Amniotic epithelial cell (primary cell): ENCODE measurements around the gene COL23A1.
"Not testable (repeated sequence)": the region's sequence is repeated elsewhere in the genome, so short reads cannot be mapped to it uniquely, and the experiment has no call there.

ENCODE experiments used
- DNase-seq: peaks from one replicate; pipeline ENCODE4 v3.0.0-alpha.2; 2010; ENCODE audit warnings: low read depth

COL23A1 gene

DNA sequence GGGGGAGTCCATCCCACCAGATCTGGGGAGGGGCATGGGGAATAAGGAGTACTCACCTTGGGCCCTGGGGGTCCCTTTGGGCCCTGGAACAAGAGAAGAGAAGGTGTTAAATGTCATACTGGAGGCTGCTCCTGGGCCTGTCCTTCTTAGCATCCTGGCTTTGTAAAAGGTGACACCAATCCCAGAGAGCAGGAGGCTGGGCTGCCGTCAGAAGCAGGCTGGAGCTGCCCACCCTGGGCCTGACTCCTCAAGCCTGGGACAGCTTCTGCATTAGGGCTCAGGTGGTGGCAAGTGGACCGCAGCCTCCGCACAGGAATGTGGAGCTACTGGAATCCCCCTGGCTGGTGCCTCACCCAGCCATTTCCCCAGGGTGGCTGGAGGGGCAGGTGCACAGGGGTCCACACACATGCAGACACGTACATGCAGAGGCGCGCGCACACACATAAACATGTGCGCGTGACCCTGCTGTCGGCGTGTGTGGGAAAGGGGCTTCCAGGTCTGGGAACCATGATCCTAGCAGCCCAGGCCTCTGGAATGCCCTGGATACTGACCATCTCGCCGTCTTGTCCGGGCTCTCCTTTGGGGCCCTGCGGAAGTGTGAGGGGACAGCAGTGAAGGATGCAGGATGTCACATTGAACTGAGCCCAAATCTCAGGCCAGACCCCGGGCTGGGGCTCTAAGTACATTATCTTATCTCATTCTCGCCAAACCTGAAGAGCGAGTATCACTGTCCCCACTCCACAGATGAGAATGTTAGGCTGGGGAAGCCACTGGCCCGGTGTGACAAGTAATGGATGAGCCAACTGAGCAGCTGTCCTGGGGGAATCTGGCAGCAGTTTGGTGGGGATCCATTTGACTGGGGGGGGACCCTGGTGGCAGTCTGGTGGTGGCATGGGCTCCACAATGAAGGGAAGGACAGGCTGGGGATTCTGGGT is 328.3 kb downstream of the COL23A1 start:
- no peak for DNase-seq

- DNase-seq = no peak
Observed at GRCh38 chr5:178259623-178260536, 330.3 kb downstream of the COL23A1 start.

- DNase-seq = no peak
Observed at GRCh38 chr5:178257650-178258049, 332.5 kb downstream of the COL23A1 start.

- DNase-seq = no peak
Observed at GRCh38 chr5:178256746-178257145, 333.4 kb downstream of the COL23A1 start.

- DNase-seq = not testable (repeated sequence)
Observed at GRCh38 chr5:178253632-178254031, 336.6 kb downstream of the COL23A1 start.

- no peak for DNase-seq
Observed at GRCh38 chr5:178252258-178252657, 337.9 kb downstream of the COL23A1 start.

DNA sequence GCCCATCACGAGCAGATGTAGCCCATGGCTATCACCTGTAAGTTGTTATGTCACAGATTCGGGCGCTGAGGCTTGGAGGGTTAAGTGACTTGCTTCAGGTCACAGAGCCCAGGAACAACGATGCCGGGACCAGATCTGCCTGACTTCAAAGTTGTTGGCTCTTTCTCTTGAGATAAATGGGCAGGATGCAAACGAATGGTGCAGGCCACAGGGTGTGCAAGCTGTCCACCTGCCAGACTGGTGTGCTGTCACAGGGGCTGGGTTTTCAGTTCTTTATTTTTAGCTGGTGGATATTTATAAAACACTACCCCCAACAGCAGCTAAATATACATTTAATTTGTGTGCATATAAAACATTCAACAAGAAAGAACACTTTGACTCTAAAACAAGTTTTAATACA is 339.9 kb downstream of the COL23A1 start:
- no peak for DNase-seq

DNA sequence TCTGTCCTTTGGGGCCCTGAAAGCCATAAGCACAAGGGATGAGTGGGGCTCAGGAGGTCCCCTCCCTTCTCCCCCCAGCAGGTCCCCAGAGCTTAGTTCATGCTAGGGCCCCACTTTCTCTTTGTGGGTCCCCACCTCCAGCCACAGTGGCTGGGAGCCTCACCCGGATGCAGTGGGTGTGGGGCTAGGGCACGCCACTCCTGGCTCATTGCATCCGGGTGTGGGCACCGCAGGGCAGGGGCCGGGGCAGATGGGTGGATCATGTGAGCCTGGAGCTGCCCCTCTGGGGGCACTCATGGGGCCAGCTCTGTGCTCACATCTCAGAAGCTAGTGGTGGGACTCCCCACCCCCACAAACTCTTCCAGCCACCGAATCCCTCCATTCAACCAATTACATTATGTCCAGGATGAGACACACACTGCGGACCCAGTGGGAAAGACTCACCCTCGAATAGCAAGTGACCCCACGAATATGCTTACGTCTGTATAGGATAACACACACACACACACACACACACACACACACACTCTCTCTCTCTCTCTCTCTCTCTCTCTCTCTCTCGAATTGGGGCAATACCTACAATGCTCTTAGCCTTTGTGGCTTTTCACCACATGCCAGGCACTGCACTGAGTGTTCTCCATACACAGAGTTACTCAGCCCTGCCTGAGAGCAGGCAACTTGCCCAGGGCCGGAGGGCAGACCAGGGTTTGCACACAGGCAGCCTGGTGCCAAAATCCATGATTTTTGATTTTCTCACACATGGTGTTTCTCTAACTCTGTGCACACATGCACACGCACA is 340.8 kb downstream of the COL23A1 start:
- DNase-seq = peak; percentile 56

DNA sequence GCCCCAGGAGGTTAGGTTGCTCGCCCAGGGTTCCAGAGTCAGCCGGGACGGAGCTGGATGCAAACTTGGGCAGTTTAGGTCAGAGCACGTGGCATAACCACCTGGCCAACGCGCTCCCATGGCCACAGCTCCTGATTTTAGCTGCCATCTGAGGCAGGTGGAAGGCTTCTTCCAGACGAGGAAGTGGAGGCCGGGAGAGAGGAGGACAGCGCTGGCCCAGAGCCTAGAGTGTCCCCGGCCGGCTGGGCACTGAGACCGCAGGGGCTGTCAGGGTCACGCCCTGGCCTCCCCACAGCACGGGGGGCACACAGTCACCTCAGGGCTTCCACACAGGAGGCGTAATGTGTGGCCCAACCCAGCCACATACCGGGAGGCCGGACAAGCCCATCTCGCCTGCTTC is 341.4 kb downstream of the COL23A1 start:
- no peak for DNase-seq

DNA sequence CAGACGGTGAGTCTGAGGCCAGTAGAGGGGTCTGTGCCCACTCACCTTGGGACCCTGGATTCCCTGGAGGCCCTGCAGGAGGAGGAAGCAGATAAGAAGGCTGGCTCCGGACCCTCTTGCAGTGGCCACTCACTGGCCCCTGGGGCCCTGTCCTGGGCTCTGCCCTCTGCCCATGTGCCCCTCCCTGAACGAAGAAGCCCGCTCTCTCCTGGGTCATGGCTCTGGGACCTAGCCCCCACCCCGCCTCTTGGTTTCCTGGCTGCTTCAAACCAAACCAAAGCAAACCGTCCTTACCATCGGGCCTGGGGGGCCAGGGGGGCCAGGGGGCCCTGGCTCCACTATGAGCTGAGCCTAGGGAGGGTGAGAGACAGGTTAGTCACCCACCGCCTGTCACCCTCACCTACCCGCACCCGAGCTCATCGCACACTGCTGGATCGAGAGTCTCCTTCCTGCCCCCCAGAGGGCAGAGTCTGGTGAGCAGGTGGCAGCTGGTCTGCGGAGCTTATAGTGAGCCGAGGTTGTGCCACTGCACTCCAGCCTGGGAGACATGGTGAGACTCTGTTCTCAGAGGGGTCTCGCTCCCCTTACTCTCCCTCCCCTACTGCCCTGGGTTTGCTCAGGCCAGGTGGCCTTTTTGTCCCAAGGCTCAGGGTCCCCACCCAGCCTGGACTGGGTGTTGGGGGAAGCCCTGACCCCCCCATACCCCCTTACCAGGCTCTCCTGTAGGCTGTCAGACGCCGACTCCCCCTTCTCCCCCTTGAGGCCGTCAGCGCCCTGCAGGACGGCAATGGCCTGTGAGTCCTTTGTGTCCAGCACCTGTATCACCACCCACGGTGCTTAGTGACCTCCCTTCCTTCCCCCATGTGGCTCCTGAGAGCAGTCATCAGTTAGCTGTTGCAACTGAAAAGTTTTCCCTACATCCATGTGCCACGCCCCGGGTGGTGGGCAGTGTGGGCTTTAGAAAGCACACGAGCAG is 342.4 kb downstream of the COL23A1 start:
- no peak for DNase-seq

DNA sequence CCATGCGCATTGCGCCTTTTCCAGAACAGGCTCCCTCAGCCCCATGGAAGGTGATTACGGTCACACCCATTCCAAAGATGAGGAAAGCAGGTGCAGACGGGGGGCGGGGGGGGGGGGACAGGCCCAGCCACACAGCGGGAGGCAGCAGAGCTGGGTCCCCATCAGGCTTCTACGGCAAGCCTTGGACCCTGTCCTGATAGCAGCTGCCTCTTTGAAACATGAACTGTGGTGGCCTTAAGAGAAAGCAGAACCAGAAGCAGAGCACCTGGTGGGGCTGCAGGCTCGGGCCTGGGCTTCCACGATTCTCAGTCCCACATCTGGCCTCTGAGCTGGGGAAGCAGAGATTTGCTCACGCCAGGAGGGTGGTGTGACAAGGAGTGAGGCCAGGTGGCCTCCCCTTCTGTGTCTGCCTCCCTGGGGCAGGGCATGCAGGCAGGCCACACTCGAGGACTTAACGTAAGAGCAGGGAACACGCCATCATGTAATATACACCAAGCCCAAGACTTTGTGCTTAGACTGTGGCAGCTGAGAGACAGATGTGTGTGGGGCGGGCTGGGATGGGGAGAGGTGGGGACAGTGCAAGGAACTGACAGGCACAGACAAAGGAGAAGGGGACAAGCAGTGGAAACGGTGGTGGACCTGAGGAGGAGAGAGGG is 343.4 kb downstream of the COL23A1 start:
- no peak for DNase-seq

- no peak for DNase-seq
Observed at GRCh38 chr5:178245389-178245788, 344.8 kb downstream of the COL23A1 start.

- peak; percentile 36 for DNase-seq
Observed at GRCh38 chr5:178244576-178244975, 345.6 kb downstream of the COL23A1 start.

- DNase-seq = no peak
Observed at GRCh38 chr5:178242416-178242815, 347.8 kb downstream of the COL23A1 start.

- DNase-seq = no peak
Observed at GRCh38 chr5:178241688-178242231, 348.4 kb downstream of the COL23A1 start.

DNA sequence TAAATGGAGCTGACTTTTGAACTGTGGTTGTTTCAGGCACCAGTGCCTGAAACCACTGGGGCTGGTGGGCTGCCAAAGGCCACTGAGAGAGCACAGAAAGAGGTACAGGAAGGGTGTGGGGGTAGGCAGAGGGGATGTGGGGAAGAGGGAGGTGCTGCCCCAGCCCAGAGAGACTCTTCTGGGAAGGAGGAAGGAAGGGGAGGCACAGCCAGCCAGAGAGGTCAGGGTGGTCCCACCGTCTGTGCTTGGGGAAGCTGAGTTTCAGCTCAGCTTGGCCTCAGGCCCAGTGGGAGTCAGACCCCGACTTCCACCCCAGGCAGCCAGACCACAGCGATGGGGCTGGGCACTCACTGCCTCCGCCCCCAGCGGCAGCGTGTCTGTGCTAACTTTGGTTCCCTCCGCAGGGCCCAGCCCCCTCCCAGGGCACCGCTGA is 348.9 kb downstream of the COL23A1 start:
- DNase-seq = no peak

DNA sequence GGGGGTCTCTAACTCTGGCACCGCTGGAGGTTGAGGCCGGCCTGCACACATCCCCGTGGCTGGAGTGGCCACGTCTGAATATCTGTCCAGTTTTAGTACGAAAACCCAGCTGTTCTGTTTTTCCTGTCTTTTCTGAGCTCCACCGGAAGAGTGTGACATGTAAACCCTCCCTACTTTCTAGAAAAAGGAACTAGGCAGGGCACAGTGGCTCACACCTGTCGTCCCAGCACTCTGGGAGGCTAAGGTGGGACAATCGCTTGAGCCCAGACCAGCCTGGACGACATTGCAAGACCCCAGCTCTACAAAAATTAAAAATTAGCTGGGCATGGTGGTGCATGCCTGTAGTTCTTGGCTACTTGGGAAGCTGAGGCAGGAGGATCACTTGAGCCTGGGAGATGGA is 349.4 kb downstream of the COL23A1 start:
- no peak for DNase-seq

- DNase-seq = no peak
Observed at GRCh38 chr5:178240341-178240741, 349.9 kb downstream of the COL23A1 start.

DNA sequence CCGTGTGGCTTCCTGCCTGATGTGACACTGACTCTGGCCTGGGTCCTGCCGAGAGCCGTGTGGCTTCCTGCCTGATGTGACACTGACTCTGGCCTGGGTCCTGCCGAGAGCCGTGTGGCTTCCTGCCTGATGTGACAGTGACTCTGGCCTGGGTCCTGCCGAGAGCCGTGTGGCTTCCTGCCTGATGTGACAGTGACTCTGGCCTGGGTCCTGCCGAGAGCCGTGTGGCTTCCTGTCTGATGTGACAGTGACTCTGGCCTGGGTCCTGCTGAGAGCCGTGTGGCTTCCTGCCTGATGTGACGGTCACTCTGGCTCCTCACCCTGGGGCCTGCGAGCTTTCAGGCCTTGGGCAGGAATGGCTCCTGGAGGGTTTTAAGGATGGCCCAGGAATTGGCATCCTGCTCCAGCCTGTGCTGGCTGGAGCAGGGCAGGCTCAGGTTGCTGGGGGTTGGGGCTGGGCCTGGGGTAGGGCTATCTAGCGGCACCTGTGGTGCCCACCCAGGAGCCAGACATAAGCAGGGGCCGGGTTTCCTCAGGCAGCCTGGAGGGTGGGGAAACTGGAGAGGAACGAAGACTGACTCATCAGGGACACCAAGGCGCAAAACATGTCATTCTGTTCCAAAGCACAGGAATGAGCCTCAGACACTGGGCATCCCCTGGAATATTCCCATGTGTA is 350.4 kb downstream of the COL23A1 start:
- DNase-seq = not testable (repeated sequence)
